Astrocyte (in vitro differentiated cells and primary cell): ENCODE data around the gene CXorf66. TPM values are rescaled to one million over a fixed set of nuclear protein-coding genes. Genes with fewer than 3 reads are reported as not detected.
"Not testable (repeated sequence)": the region's sequence is repeated elsewhere in the genome, so short reads cannot be mapped to it uniquely, and the experiment has no call there.

ENCODE experiments used
- DNase-seq: peaks from one replicate; pipeline ENCODE4 v3.0.0-alpha.2; 2010; ENCODE audit warnings: low read depth
- FAIRE-seq: peaks from 2 replicates; lab custom pipeline; 2011; peaks lifted over from hg19 to GRCh38; lab: Jason Lieb, UNC
- H2AFZ ChIP-seq: 2 replicates; pipeline ENCODE4 v1.6.0; 2012; ENCODE audit warnings: low read depth, low read length, inconsistent platforms
- H3K27ac ChIP-seq: 2 replicates; pipeline ENCODE4 v1.5.1; 2011; ENCODE audit warnings: low read depth, low read length, inconsistent platforms
- H3K27me3 ChIP-seq: 2 replicates; pipeline ENCODE4 v1.6.0; 2011; ENCODE audit warnings: low read length, inconsistent platforms; ENCODE audit not compliant: insufficient read depth
- H3K36me3 ChIP-seq: 2 replicates; pipeline ENCODE4 v1.5.1; 2011; ENCODE audit warnings: low read length, inconsistent platforms; ENCODE audit not compliant: insufficient read depth
- H3K4me1 ChIP-seq: 2 replicates; pipeline ENCODE4 v1.5.1; 2011; ENCODE audit warnings: low read length, inconsistent platforms; ENCODE audit not compliant: insufficient read depth
- H3K4me2 ChIP-seq: 2 replicates; pipeline ENCODE4 v1.6.0; 2012; ENCODE audit warnings: low read length, inconsistent platforms
- H3K4me3 ChIP-seq: 2 replicates; pipeline ENCODE4 v1.5.1; 2011; ENCODE audit warnings: low read depth, mild to moderate bottlenecking, low read length, inconsistent platforms; ENCODE audit not compliant: insufficient read depth
- H3K79me2 ChIP-seq: 2 replicates; pipeline ENCODE4 v1.6.0; 2012; ENCODE audit warnings: mild to moderate bottlenecking, low read length, inconsistent platforms; ENCODE audit not compliant: insufficient read depth
- H3K9ac ChIP-seq: 2 replicates; pipeline ENCODE4 v1.6.0; 2012; ENCODE audit warnings: mild to moderate bottlenecking, low read length, inconsistent platforms
- H3K9me3 ChIP-seq: 2 replicates; pipeline ENCODE4 v1.5.1; 2012; ENCODE audit warnings: low read depth, mild to moderate bottlenecking, low read length, inconsistent platforms; ENCODE audit not compliant: insufficient read depth
- H4K20me1 ChIP-seq: 2 replicates; pipeline ENCODE4 v1.6.0; 2012; ENCODE audit warnings: low read length, inconsistent platforms; ENCODE audit not compliant: insufficient read depth
- H3K27ac Mint-ChIP-seq: one replicate; pipeline ENCODE4 v1.8.0; 2021; ENCODE audit warnings: mild to moderate bottlenecking, mixed read lengths; ENCODE audit not compliant: unreplicated experiment
- H3K27me3 Mint-ChIP-seq: one replicate; pipeline ENCODE4 v1.8.0; 2021; ENCODE audit warnings: low read depth, mixed read lengths; ENCODE audit not compliant: unreplicated experiment
- H3K36me3 Mint-ChIP-seq: one replicate; pipeline ENCODE4 v1.8.0; 2021; ENCODE audit warnings: low read depth, mixed read lengths; ENCODE audit not compliant: unreplicated experiment
- H3K4me1 Mint-ChIP-seq: one replicate; pipeline ENCODE4 v1.8.0; 2021; ENCODE audit warnings: low read depth, mixed read lengths; ENCODE audit not compliant: unreplicated experiment
- H3K4me3 Mint-ChIP-seq: one replicate; pipeline ENCODE4 v1.8.0; 2021; ENCODE audit warnings: mild to moderate bottlenecking, moderate library complexity, mixed read lengths; ENCODE audit not compliant: unreplicated experiment
- H3K9me3 Mint-ChIP-seq: one replicate; pipeline ENCODE4 v1.8.0; 2021; ENCODE audit warnings: mild to moderate bottlenecking, mixed read lengths; ENCODE audit not compliant: unreplicated experiment
- EZH2 ChIP-seq: IDR thresholded peaks from 2 replicates; pipeline ENCODE4 v1.6.1; 2012; ENCODE audit warnings: mild to moderate bottlenecking, low read length, inconsistent platforms; ENCODE audit not compliant: insufficient read depth
- total RNA-seq: library from RNA; stranded (reverse); gene quantifications from 2 replicates; pipeline ENCODE4 v1.2.1, GENCODE V29; 2021
- TF ChIP-seq, protein P1 (sequence below): IDR thresholded peaks from 2 replicates; pipeline ENCODE4 v1.5.1; 2011; ENCODE audit warnings: low read depth, mild to moderate bottlenecking, inconsistent platforms, low read length, moderate library complexity; ENCODE audit not compliant: insufficient read depth

Gene CXorf66
- total RNA-seq, 1 donor from 2014 or later = not detected

DNA sequence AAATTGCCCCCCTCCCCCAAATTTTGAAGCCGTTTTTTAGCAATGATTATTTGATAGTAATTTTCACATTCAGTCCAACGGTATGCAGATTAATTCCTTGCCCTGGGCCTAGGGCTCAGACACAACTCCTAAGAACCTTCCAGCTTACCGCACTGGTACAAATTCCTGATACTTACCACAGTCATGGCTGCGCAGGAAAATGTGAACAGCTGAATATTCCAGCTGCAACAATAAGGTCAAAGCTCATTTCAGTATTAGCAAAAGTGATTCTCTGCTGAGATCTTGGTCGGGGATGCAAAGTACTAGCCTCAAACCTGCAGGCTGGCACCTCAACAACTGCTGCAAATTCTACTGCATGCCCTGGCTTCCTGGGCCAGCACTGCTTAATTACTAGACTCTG is 35.4 kb downstream of the CXorf66 start:
- Histone ChIP-seq H3K4me3 (no peak overlapping the region), H3K27me3 (no peaks in the 10 kb centered on the region), H3K4me2 (peak overlapping the region; percentile 94), H3K27ac (no peak overlapping the region), H3K79me2 (peaks cover 68% of the 10 kb centered on the region), H3K9ac (no peak overlapping the region), H4K20me1 (peaks cover 44% of the 10 kb centered on the region), H3K4me1 (peaks cover 8% of the 10 kb centered on the region), H3K9me3 (no peaks in the 10 kb centered on the region), H2AFZ (no peak overlapping the region), H3K36me3 (no peaks in the 10 kb centered on the region)
- Mint-ChIP-seq H3K4me1 (peaks cover 4% of the 10 kb centered on the region), H3K27me3 (no peaks in the 10 kb centered on the region), H3K36me3 (no peaks in the 10 kb centered on the region), H3K4me3 (peak overlapping the region; percentile 34), H3K27ac (no peak overlapping the region), H3K9me3 (no peaks in the 10 kb centered on the region)
- no peak for TF ChIP-seq EZH2
- TF ChIP-seq, protein P1, sequence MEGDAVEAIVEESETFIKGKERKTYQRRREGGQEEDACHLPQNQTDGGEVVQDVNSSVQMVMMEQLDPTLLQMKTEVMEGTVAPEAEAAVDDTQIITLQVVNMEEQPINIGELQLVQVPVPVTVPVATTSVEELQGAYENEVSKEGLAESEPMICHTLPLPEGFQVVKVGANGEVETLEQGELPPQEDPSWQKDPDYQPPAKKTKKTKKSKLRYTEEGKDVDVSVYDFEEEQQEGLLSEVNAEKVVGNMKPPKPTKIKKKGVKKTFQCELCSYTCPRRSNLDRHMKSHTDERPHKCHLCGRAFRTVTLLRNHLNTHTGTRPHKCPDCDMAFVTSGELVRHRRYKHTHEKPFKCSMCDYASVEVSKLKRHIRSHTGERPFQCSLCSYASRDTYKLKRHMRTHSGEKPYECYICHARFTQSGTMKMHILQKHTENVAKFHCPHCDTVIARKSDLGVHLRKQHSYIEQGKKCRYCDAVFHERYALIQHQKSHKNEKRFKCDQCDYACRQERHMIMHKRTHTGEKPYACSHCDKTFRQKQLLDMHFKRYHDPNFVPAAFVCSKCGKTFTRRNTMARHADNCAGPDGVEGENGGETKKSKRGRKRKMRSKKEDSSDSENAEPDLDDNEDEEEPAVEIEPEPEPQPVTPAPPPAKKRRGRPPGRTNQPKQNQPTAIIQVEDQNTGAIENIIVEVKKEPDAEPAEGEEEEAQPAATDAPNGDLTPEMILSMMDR = no peak
- DNase-seq (no peak), FAIRE-seq (peak; percentile 50)

DNA sequence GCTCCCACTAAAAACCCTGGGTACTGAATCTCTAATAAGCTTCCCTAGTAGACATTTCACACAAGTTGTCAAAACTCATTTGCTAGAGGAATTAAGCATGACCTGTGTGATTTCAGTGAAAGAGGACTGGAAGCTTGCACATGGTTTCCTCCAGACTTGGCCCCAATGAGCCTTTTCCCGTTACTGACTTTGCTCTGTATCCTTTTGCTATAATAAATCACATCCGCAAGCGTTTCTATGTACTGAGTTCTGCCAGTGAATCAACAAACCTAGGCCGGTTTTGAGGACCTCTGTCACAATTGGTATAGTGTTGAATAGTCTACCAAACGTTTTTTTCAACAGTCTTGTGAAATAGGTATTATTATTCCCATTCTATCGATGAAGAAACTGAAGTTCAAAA is 40.6 kb downstream of the CXorf66 start:
- Histone ChIP-seq H3K4me1 (no peaks in the 10 kb centered on the region), H3K27ac (no peak overlapping the region), H3K4me2 (no peak overlapping the region), H4K20me1 (peaks cover 47% of the 10 kb centered on the region), H3K27me3 (no peaks in the 10 kb centered on the region), H3K9me3 (no peaks in the 10 kb centered on the region), H3K79me2 (peaks cover 80% of the 10 kb centered on the region), H2AFZ (no peak overlapping the region), H3K36me3 (no peaks in the 10 kb centered on the region), H3K9ac (no peak overlapping the region), H3K4me3 (no peak overlapping the region)
- H3K4me1 Mint-ChIP-seq = no peaks in the 10 kb centered on the region
- DNase-seq (no peak), FAIRE-seq (peak; percentile 58)
- H3K27ac Mint-ChIP-seq = no peak overlapping the region
- H3K9me3 Mint-ChIP-seq = no peaks in the 10 kb centered on the region
- H3K36me3 Mint-ChIP-seq = no peaks in the 10 kb centered on the region
- no peaks in the 10 kb centered on the region for H3K27me3 Mint-ChIP-seq
- no peak overlapping the region for H3K4me3 Mint-ChIP-seq
- no peak for TF ChIP-seq EZH2
- TF ChIP-seq, protein P1 = no peak

DNA sequence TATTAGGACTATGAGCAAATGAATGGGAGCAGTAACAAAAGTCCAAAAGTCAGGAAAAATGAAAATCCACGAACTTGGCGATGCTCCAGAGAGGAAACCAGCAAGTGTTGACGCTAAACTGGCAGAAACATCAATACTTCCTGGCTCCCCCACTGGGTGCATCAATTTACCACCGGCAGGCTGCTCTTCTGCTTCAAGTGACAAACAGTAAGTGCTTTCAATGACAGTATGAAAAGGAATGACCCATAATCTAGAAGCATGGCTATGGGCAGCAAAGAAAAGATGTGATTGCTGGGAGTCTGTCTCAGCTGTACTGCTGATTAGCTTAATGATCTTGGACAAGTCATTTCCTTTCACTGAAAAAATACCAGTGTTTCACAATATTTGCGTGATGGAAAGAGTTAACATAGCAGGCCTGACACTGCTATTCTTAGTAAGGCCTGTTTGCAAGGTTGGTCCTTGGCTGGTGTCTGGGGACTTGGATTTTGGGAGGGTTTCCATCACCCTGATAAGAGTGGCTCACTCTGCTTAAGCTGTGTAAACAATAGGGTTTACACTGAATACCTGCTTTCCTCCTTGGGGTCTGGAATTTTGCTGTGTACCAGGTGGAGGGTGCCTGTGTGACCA is 41.1 kb downstream of the CXorf66 start:
- Mint-ChIP-seq H3K27me3 (no peaks in the 10 kb centered on the region), H3K9me3 (no peaks in the 10 kb centered on the region), H3K27ac (no peak overlapping the region), H3K4me3 (no peak overlapping the region), H3K36me3 (no peaks in the 10 kb centered on the region), H3K4me1 (no peaks in the 10 kb centered on the region)
- no peak for TF ChIP-seq EZH2
- TF ChIP-seq, protein P1 = no peak
- Histone ChIP-seq H3K9me3 (no peaks in the 10 kb centered on the region), H3K4me1 (no peaks in the 10 kb centered on the region), H3K4me2 (no peak overlapping the region), H3K4me3 (no peak overlapping the region), H2AFZ (no peak overlapping the region), H3K9ac (no peak overlapping the region), H3K27me3 (no peaks in the 10 kb centered on the region), H4K20me1 (peaks cover 42% of the 10 kb centered on the region), H3K36me3 (no peaks in the 10 kb centered on the region), H3K27ac (no peak overlapping the region), H3K79me2 (peaks cover 75% of the 10 kb centered on the region)
- DNase-seq (no peak), FAIRE-seq (peak; percentile 45)

DNA sequence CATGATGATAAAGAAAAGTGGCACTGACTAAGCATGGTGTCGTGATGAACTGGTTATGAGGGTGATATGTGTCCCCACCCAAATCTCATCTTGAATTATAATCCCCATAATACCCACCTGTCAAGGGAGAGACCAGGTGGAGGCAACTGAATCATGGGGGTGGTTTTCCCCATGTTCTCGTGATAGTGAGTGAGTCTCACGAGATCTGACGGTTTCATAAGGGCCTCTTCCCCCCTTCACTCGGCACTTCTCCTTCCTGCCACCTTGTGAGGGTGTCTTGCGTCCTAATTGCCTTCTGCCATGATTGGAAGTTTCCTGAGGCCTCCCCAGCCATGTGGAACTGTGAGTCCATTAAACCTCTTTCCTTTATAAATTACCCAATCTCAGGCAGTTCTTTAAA is 44.2 kb downstream of the CXorf66 start:
- not testable (repeated sequence) for H3K9ac ChIP-seq, H3K36me3 ChIP-seq, H3K27me3 ChIP-seq, H3K9me3 Mint-ChIP-seq, H3K36me3 Mint-ChIP-seq, H2AFZ ChIP-seq, H3K27me3 Mint-ChIP-seq, H3K27ac Mint-ChIP-seq, H3K4me2 ChIP-seq, H3K4me3 ChIP-seq, H3K27ac ChIP-seq, H3K4me1 ChIP-seq, DNase-seq, H3K9me3 ChIP-seq, H3K4me1 Mint-ChIP-seq, H3K4me3 Mint-ChIP-seq
- FAIRE-seq = peak; percentile 9
- Histone ChIP-seq H3K79me2 (peaks cover 59% of the 10 kb centered on the region), H4K20me1 (peaks cover 29% of the 10 kb centered on the region)
